ENCODE measurements around the gene NBPF4. TPM values are rescaled to one million over a fixed set of nuclear protein-coding genes. Genes with fewer than 3 reads are reported as not detected.
"Not testable (repeated sequence)": the region's sequence is repeated elsewhere in the genome, so short reads cannot be mapped to it uniquely, and the experiment has no call there.

Gene NBPF4
- total RNA-seq (2014; rRNA removed), result not detected in 2 replicates
- polyA plus RNA-seq (2012), result not detected

GRCh38 chr1:108243976-108244375, at the start of gene NBPF4:
Gene NBPF4, minus strand, starts transcription at chr1:108244076. Its CDS starts 315 bp downstream, at chr1:108243761.
- DNase-seq (ENCODE audit: low read depth), result not testable (repeated sequence)

- not testable (repeated sequence) for DNase-seq (ENCODE audit: low read depth)
Measured at GRCh38 chr1:108282528-108283257, 38.8 kb upstream of the NBPF4 start.

GRCh38 chr1:108272485-108273327, 28.8 kb upstream of the NBPF4 start:
- not testable (repeated sequence) for DNase-seq (ENCODE audit: low read depth)

- not testable (repeated sequence) for DNase-seq (ENCODE audit: low read depth)
Measured at GRCh38 chr1:108267097-108267496, 23.2 kb upstream of the NBPF4 start.

- DNase-seq (ENCODE audit: low read depth), result not testable (repeated sequence)
Measured at GRCh38 chr1:108261967-108262366, 18.1 kb upstream of the NBPF4 start.

GRCh38 chr1:108261519-108261918, 17.6 kb upstream of the NBPF4 start:
- DNase-seq (ENCODE audit: low read depth), result not testable (repeated sequence)

- not testable (repeated sequence) for DNase-seq (ENCODE audit: low read depth)
Measured at GRCh38 chr1:108260578-108261259, 16.8 kb upstream of the NBPF4 start.

GRCh38 chr1:108255426-108255825, 11.6 kb upstream of the NBPF4 start:
- not testable (repeated sequence) for DNase-seq (ENCODE audit: low read depth)

GRCh38 chr1:108239426-108239825, 4.5 kb downstream of the NBPF4 start:
- not testable (repeated sequence) for DNase-seq (ENCODE audit: low read depth)

GRCh38 chr1:108235308-108235707, 8.6 kb downstream of the NBPF4 start:
- DNase-seq (ENCODE audit: low read depth), result not testable (repeated sequence)

- not testable (repeated sequence) for DNase-seq (ENCODE audit: low read depth)
Measured at GRCh38 chr1:108232183-108232582, 11.7 kb downstream of the NBPF4 start.

GRCh38 chr1:108229976-108230375, 13.9 kb downstream of the NBPF4 start:
- DNase-seq (ENCODE audit: low read depth), result not testable (repeated sequence)

- not testable (repeated sequence) for DNase-seq (ENCODE audit: low read depth)
Measured at GRCh38 chr1:108227772-108228171, 16.1 kb downstream of the NBPF4 start.

- not testable (repeated sequence) for DNase-seq (ENCODE audit: low read depth)
Measured at GRCh38 chr1:108226855-108227254, 17.0 kb downstream of the NBPF4 start.

GRCh38 chr1:108223226-108223625, 20.6 kb downstream of the NBPF4 start:
- DNase-seq (ENCODE audit: low read depth), result not testable (repeated sequence)

- DNase-seq (ENCODE audit: low read depth), result not testable (repeated sequence)
Measured at GRCh38 chr1:108217515-108218174, 26.2 kb downstream of the NBPF4 start.

GRCh38 chr1:108217007-108217406, 26.9 kb downstream of the NBPF4 start:
- DNase-seq (ENCODE audit: low read depth), result not testable (repeated sequence)

GRCh38 chr1:108216028-108216890, 27.6 kb downstream of the NBPF4 start:
- DNase-seq (ENCODE audit: low read depth), result not testable (repeated sequence)

- not testable (repeated sequence) for DNase-seq (ENCODE audit: low read depth)
Measured at GRCh38 chr1:108214641-108215465, 29.0 kb downstream of the NBPF4 start.
